Activated naive CD4-positive, alpha-beta T cell treated with anti-CD3 and anti-CD28 coated beads, Interleukin-2, amount 50 U/mL, for 72 hours (primary cell): ENCODE measurements around the gene ZDHHC20. TPM values are rescaled to one million over a fixed set of nuclear protein-coding genes. Genes with fewer than 3 reads are reported as not detected.

ENCODE experiments used
- ATAC-seq, 2 donors: fragments of 150-1000 bp; cut with Tn5 transposase; 2 replicates each; pipeline ENCODE4 v1.10.0; 2021; ENCODE audit warnings: mild to moderate bottlenecking in 2 of 2, moderate library complexity in 2 of 2
- DNase-seq, 2 donors: peaks; one replicate each; pipeline ENCODE4 v3.0.0; 2021 to 2022; ENCODE audit warnings: low spot score in 2 of 2
- H3K27ac Mint-ChIP-seq, 2 donors: one replicate each; pipeline ENCODE4 v1.8.0; 2022; ENCODE audit warnings: mild to moderate bottlenecking in 2 of 2, mixed read lengths in 2 of 2
- H3K36me3 Mint-ChIP-seq, 2 donors: one replicate each; pipeline ENCODE4 v1.8.0; 2022; ENCODE audit warnings: mixed read lengths in 2 of 2
- H3K9me3 Mint-ChIP-seq, 2 donors: one replicate each; pipeline ENCODE4 v1.8.0; 2022; ENCODE audit warnings: mixed read lengths in 2 of 2
- total RNA-seq, 2 donors: library from RNA; stranded (reverse); gene quantifications; one replicate each; pipeline ENCODE4 v1.2.3, GENCODE V29; 2022

The ZDHHC20 gene
- total RNA-seq, 2 donors from 2014 or later, result 42.6 to 44.1 TPM

DNA sequence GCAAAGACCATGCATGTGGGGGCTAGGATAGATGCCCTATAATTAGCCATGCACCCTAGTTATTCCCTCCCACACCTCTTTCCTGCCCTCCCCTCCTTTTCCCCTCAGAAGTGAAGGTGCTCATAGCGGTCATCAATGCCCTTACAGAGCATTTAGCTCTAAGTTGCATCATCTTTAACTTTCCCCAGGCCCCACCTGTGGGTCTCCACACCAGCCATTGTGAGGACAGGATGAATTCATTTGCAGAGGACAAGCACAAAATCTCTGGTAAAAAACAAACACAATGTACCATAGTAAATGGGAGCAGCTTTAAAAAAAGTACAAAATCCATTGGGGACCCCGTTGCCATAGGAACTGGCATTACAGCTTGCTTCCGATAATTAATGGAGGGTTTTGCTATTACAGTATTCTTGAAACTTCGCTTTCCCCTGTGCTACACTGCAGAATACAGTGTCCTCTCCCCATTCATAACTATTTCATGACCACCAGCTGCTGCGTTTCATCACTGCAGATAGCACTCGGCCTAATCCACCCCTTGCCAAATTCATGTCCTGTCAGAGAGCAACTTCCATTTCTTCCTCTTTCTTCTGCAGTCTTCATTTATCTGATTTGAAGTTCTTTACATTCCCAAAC, 110.5 kb downstream of the ZDHHC20 start:
- no peaks in the 10 kb centered on the region for H3K9me3 Mint-ChIP-seq
- no peak overlapping the region for H3K27ac Mint-ChIP-seq
- DNase-seq (no peak), ATAC-seq (no peak)
- H3K36me3 Mint-ChIP-seq, result no peaks in the 10 kb centered on the region

DNA sequence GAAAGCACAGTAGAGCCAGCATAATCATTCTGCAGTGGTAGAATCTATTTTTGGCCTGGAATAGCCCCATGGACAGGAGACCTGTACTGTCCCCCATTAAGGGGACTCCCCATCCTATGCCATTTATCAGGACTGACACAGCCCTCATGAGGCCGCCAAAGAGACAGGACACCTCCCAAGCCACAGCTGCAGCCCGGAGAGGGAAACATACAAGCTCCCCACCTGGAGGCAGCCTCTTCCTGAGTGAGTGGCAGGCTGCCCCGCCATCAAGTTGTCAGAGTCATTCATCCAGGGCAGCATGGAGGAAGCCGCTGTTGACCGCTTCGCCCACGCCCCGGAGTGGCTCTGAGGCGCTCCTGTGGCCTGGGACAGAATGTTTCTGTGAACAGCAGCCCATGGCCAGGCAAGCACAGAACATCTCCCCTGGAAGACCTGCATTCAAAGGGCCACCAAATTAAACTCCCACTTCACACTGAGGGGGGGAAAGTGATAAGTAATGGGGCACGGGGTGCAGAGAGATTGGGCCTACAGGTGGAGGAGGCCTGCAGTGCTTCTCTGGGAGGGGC, 111.3 kb downstream of the ZDHHC20 start:
- Mint-ChIP-seq H3K36me3 (no peaks in the 10 kb centered on the region), H3K27ac (no peak overlapping the region), H3K9me3 (no peaks in the 10 kb centered on the region)
- no peak for DNase-seq
- ATAC-seq, result no peak

DNA sequence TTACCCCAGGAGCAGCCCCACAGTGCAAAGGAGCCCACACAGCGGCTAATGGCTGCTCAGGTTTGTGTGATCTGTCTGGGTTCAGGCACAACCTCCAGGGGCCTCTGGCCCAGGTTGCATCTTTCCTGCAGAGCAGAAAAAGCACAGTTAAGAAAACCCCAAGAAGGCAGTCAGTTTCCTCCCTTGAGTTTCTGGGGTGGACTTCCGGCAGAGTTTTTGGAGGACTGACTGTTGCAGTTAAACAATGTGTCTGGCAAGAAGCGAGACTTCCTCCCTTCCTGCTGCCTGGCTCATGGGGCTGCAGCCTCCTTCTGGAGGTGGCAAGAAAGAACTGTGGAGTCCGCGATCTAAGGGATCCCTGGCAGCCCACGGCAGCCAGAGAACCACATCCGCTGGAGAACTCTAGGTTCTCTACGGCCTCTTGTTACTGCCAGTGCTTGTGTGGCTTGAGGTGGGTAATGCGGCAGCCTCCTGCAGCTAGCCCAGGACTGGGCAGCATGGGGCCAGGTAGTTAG, 114.4 kb downstream of the ZDHHC20 start:
- peak in 1 of 2 donors; percentile 34 for DNase-seq
- peak; percentile 75 to 81 for ATAC-seq
- H3K27ac Mint-ChIP-seq, result peak overlapping the region; percentile 86 to 90
- H3K36me3 Mint-ChIP-seq, result no peaks in the 10 kb centered on the region
- no peaks in the 10 kb centered on the region for H3K9me3 Mint-ChIP-seq

DNA sequence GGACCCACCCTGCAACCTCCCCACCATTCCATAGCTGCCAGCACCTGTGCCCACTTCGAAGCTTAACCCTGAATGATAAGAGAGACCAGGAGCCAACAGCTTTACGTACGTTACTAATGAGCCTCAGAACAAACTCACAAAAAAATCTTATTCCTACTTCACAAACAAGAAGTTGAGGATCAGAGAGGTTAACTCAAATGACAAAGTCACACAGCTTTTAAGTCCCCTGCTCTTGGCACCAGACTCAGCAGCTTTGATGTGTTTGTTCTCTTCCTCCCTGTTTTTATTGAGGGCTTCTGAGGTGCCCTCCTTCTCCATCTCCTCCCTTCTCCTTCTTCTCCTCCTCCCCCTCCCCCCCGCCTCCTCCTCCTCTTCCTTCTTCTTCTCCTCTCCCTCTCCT, 115.4 kb downstream of the ZDHHC20 start:
- H3K9me3 Mint-ChIP-seq, result no peaks in the 10 kb centered on the region
- H3K36me3 Mint-ChIP-seq, result no peaks in the 10 kb centered on the region
- ATAC-seq (no peak), DNase-seq (no peak)
- peak overlapping the region; percentile 86 to 90 for H3K27ac Mint-ChIP-seq

DNA sequence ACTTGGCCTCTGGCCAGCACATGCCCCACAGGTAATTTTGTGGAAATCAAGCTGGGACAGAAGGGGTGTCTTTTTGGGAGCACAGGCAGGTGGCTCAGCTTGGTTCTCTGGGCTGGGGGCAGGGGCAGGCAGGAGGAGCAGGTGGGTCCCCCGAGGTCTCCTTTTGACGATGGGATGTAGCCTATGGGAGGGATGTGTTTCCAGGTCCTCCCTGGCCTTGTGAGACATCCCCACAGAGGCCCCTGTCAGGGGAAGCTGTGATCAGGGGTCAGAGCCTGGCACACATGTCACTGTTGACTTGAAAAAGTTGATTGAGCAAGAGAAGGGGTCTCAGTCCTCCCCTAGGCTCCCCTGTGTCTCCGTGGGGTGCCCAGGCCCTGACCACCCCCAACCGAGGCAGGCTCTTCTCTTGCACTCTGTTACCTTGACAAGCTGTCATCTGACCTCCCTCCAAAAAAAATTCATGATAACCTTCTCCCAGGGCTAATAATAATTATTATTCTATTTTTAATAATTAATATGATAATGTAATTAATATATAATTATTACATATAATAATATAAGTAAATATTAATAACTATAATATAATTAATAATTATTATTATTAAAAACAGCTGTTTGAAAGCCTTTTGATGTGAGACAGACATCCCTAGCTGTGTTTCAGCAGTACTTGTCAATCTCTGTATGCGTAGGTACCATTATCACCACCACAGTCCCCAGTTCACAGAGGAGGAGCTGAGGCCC, 116.2 kb downstream of the ZDHHC20 start:
- DNase-seq, result no peak
- no peak for ATAC-seq
- H3K27ac Mint-ChIP-seq, result no peak overlapping the region
- H3K36me3 Mint-ChIP-seq, result no peaks in the 10 kb centered on the region
- no peaks in the 10 kb centered on the region for H3K9me3 Mint-ChIP-seq

DNA sequence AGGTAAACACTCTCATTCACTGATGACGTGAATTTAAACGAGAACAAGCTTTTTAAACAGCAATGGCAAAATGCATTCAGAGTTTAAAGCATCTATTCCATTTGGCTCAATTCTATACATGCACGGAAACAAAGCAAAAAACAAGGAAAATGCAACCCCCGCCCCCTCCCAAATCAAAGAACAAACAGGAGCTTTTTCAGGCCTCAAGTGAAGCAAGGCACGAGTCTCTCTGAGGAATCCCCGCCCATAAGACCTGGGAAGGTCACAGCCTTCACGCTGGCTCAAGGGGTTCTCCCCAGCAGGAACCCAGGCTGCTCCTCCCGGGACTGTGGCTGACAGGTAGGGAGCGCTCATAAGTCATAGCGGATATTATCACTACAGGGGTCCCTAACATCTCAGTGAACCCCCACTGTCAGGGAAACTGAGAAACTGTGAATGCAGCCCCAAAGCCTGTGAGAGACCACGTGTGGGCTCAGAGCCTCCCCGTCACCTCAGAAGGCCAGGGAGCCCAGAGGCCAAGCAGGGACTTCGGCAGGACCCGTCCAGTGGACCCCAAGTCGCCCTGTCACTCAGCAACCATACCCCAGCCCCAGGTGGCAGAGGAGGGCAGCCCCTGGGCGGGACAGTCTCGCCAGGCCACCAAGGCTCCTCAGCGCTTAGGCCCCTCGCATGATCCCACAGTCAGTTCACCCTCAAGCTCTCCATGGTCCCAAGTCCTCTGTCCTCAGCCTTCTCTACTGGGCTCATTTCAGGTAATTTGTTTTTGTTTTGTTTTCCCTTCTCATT, 117.3 kb downstream of the ZDHHC20 start:
- DNase-seq (no peak), ATAC-seq (no peak)
- no peaks in the 10 kb centered on the region for H3K9me3 Mint-ChIP-seq
- no peak overlapping the region for H3K27ac Mint-ChIP-seq
- no peaks in the 10 kb centered on the region for H3K36me3 Mint-ChIP-seq

DNA sequence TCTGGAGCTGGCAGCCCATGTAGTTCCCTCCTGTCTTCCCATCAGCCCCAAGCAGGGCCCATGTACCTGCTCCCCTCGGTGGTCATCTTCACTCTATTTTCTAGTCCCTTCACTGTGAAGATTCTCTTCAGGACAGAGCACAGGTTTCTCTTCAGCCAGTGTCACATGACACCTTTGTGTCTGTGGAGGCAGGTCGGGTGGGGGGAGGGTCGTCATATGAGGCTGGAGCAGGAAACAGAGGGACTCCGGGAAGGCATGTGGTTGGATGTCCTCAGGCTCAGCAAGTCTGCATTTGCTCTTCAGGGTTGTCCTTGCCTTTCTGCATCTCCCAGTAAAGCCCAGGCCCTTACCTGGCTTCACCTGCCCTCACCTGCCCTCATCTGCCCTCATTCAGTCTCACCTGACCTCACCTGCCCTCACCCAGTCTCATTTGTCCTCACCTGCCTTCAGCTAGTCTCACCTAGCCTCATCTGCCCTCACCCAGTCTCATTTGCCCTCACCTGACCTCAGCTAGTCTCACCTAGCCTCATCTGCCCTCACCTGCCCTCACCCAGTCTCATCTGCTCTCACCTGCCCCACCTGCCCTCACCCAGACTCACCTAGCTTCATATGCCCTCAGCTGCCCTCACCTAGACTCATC, 120.3 kb downstream of the ZDHHC20 start:
- ATAC-seq (no peak), DNase-seq (no peak)
- Mint-ChIP-seq H3K27ac (peak overlapping the region; percentile 13 to 58), H3K36me3 (no peaks in the 10 kb centered on the region), H3K9me3 (no peaks in the 10 kb centered on the region)

DNA sequence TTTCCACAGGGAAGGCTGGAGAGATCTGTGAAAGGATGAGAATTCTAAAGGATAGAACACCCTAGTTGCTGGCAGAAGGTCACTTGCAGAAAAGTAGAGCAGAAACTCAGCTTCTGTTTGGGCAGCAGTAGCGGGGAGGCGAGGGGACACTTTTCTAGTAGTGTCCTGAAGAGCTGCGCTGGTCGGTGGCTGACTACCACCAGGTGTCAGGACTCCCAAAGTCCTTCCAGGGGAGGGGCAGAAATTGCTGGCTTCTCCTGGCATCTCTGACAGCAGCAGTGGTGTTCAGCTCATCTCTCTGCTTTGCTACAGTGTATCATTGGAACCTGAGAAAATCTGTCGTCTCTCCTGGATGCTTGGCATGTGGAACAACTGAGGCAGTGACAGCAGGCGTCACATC, 120.9 kb downstream of the ZDHHC20 start:
- H3K36me3 Mint-ChIP-seq, result no peaks in the 10 kb centered on the region
- no peak for ATAC-seq
- H3K9me3 Mint-ChIP-seq, result no peaks in the 10 kb centered on the region

DNA sequence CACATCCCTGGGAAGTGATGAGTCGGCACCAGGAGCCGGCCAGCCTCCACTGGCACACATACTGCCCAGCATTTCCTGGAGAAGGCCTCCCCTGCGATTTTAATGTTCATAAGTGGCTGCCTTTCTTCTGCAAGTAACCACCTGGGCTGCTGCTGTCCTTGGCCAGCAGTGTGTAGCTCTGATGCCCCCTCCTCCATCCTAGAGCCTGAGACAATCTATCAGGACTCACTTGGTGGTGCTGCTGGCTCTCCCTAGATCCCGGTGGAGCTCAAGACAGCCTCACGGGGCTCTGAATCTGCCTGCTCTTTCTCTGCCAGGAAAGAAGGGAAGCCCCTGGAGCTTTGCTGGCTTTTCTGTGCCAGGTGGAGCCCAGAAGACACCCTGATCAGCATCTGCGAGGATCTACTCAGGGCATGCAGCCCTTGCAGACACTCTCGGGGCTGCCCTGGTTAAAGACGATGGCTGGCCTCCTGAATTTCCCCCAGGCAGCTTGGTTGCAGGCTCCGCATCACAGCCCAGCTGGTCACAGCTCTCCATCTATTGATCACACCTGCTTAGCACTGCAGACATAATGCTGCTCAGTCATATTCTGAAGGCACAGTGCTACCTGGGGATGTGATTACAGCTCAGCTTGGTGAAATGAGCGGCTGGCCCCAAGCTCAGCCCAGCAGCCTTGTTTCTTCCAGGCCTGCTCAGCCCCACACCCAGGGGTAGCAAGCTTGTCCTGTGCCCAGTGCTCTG, 122.3 kb downstream of the ZDHHC20 start:
- H3K36me3 Mint-ChIP-seq, result no peaks in the 10 kb centered on the region
- DNase-seq, result no peak
- ATAC-seq, result no peak
- no peaks in the 10 kb centered on the region for H3K9me3 Mint-ChIP-seq
- H3K27ac Mint-ChIP-seq, result no peak overlapping the region

More for the DNA sequence above, 120.9 kb downstream of the ZDHHC20 start:
- DNase-seq, result no peak
- peak overlapping the region in 1 of 2 donors; percentile 25 for H3K27ac Mint-ChIP-seq

DNA sequence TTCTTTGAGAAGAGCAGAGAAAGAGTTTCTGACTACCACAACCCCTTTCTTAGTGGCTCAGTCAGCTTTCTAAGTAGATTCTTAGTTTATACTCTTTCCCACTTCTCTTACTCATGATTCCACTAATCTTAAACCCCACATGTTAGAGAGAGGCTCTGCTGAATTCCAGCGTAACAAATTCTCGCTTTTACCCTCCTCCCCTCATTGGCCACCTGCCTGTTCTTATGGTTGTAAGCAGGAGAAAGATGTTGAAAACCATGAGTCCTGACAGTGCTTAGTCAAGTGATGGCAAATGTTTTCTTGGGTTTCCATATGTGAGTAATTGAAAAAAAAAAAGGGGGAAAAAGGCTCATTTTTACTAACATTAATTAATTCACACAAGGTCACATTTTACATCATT, 125.9 kb downstream of the ZDHHC20 start:
- ATAC-seq (no peak), DNase-seq (no peak)
- Mint-ChIP-seq H3K36me3 (no peaks in the 10 kb centered on the region), H3K27ac (no peak overlapping the region), H3K9me3 (no peaks in the 10 kb centered on the region)

DNA sequence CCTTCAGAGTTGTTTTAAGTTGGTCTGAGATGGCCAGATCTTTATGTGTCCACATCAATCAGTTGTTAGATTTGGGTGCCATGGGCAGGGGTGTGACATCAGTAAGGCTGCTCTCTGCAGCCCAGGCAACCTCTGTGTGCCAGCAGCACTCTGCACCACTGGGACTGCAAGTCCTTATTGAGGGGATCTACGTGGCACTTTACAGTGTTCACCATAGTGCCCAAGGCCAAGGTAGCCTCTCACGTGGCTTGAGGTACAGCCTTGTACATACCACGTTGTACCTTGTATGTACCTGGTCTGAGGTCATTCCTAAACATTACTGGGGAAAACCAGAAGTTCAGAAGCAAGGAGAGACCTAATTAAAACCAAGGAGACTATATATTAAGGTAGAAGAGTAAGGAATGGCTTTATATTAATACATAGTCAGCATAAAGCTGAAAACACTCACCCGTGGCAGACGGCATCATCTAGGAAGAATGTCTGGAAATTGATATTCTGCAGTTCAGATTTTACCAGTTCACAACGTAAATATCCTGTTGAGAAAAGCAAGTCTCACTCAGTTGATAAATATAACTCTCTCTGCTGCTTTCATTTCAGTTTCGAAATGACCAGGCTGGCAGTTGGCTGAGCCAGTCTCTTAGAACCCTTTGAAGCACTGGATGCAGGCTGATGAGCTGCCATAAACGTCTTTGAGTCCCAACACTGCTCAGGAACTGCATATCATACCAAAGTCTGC, 128.8 kb downstream of the ZDHHC20 start:
- Mint-ChIP-seq H3K36me3 (peaks cover 0 to 4% of the 10 kb centered on the region in 2 donors), H3K27ac (no peak overlapping the region), H3K9me3 (no peaks in the 10 kb centered on the region)
- DNase-seq, result peak in 1 of 2 donors; percentile 18
- ATAC-seq, result peak; percentile 36 to 74

DNA sequence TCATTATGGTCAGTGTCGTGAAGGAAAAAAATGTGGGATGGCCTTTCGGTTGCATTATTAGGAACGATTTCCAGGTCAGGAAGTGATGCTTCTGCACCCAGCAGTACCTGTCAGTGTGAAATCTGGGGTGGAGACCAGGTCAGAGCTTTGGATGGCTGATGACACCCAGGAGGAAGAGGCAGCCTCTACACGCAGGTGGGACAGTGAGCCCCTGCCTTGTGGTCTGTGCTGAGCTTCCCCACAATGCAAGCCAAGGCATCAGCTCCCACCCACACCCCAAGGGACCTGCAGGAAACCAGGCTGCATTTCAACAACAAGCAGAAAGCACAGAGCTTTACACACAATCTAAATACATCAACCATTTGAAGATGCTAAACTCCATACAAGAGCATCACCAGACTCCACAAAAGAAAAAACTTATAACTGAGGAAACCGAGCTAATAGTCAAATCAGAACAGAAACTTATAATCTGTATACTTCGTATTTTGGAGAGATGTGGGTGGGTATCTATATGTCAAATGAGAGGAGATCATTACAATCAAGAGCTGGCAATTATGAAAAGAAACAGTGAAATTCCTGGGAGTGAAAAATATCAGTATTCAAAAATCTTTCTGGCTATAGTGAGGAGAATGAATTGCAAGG, 130.1 kb downstream of the ZDHHC20 start:
- Mint-ChIP-seq H3K9me3 (no peaks in the 10 kb centered on the region), H3K36me3 (peaks cover 0 to 4% of the 10 kb centered on the region in 2 donors), H3K27ac (no peak overlapping the region)
- DNase-seq (no peak), ATAC-seq (peak in 1 of 2 donors; percentile 67)

DNA sequence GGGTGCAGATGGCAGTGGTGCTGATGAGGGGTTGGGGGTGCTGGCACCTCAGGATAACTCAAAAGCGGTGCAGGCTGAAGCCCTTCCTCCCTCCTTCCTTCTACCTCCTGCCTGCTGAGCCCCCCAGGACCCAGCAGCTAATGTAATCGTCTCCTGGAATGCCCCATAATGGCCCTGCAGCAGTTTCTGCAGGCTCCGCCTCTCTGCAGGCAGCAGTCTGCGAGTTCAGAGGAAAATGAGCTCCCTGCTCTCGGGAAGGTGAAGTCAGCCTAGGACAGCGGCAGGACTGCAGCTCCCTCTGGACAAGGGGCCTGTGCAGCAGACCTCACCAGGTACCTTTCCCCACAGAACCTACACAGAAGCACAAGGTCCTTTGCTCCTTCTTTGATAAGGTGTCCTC, 130.9 kb downstream of the ZDHHC20 start:
- H3K36me3 Mint-ChIP-seq, result peaks cover 0 to 4% of the 10 kb centered on the region in 2 donors
- no peak for DNase-seq
- no peak for ATAC-seq
- no peak overlapping the region for H3K27ac Mint-ChIP-seq
- no peaks in the 10 kb centered on the region for H3K9me3 Mint-ChIP-seq

DNA sequence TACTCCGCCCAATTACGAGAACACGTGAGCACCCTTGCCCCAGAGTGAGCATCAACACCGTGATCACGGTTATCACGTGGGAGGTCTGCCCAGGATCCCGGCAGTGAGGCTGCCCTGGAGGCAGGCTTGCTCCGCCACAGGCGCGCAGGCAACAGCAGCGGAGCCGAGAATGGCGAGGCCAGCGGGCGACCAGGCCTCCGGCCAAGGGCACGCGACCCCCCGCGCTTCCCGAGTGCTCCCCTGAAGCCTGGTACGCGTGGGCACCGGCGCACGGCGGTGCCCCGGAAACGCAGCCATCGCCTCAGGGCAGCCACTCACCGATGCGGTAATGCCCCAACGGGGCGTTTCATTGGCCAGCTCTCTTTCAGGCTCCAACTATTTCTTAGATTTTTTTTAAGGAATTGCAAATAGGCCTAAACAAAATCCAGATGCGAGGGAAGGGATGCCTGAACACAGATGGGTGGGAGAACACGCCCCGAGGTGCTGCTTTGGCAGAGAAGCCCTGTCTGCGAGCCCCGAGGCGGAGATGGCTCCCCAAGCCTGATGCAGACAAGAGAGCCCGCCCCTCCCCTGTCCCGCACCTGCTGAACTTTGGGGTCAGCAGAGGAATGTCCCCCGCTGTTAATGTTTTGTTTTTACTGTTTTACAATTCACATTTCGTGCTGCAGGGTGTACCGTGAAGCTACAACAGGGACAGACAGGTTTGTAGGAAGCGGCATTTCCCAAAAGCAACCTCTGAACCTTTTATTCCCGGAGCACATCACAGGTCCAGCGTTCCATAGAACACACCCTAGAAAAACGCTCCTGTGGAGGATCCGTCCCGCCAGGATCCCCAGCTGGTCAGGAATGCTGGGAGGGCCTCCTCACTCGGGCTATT, 132.7 kb downstream of the ZDHHC20 start:
- no peak for DNase-seq
- Mint-ChIP-seq H3K9me3 (no peaks in the 10 kb centered on the region), H3K36me3 (peaks cover 0 to 4% of the 10 kb centered on the region in 2 donors), H3K27ac (no peak overlapping the region)
- ATAC-seq, result peak in 1 of 2 donors; percentile 66
